GM19438 (cell line): ENCODE measurements around the gene TM9SF3.
A peak's percentile ranks its signal among the peaks of the same experiment; 100 is the strongest.
"Not testable (repeated sequence)": the region's sequence is repeated elsewhere in the genome, so short reads cannot be mapped to it uniquely, and the experiment has no call there.

Source experiments
- ATAC-seq: cut with Tn5 transposase; IDR thresholded peaks from one replicate; pipeline ENCODE4 v1.9.1; 2021; ENCODE audit warnings: low read depth; ENCODE audit not compliant: unreplicated experiment

The TM9SF3 gene

DNA sequence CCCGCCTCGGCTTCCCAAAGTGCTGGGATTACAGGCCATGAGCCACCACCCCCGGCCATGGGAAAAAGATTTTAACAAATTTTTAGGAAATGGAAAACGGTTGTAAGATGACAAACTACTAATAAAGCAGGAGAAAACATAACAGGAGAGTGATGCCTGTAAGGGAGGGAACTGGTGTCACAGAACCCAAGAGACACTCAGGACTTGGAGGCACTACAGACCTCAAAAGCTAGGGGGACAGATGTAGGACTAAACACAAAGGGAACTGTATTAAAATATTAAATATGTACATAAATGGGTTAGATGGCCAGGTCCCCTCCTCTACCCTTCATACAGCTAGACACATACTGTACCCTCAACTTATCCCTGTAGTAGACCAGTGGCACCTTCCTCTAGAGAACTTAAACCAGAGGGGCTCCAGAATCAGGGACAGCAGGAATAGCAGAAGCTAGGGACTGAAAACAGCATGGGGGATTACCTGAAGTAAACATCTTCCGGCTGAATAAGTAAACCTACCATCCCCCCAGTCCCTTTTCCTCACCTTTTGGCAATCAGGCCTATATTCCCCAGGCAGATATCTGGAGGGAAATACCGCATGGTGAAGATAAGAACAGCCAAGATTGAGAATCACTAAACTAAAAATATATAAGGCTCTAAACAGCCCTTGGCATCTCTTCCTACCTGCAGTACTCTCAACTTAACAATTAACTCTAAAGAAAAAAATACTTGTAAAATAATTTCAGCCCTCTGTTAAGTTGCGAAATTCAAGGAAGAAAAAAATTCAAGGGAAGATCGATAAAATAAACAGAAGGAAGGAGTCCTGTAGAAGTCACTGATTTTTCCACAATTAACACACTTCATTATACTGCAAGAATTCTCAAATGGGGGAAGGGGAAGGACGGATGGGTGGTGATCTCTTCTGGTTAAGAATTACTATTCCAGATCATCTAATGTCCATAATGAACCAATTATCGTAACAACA, 15.5 kb downstream of the TM9SF3 start:
- ATAC-seq = no peak

DNA sequence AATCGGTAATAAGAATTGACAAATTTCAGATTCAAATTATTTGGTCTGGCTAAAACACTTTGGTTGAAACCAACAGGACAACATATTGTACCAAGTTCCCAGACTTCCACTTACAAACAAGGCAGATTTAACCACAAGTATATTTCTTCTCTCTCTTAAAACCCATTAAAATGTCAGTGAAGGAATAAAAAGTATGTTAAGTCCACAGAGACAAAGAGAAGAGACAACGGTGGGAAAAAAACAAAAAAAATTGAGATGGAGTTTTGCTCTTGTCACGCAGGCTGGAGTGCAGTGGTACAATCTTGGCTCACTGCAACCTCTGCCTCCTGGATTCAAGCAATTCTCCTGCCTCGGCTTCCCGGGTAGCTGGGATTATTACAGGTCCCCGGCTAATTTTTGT, 16.3 kb downstream of the TM9SF3 start:
- no peak for ATAC-seq

DNA sequence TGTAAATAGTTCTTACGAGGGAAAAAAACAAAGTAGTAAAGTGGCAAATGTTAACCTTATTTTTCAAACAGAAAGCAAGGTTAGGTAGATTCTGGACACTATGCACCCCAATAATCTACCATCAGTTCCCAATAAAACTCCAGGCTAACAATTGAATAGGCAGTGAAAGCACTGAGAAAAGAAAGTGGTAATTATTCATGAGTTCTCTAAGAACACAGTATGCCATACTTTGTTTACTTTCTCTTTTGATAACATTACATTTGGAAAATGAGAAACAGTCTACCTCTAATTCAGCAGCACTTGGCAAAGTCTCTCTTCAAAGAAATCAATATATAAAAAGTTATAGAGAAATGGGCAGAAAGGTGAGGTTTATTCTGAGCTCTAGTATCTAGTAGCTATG, 18.4 kb downstream of the TM9SF3 start:
- no peak for ATAC-seq

DNA sequence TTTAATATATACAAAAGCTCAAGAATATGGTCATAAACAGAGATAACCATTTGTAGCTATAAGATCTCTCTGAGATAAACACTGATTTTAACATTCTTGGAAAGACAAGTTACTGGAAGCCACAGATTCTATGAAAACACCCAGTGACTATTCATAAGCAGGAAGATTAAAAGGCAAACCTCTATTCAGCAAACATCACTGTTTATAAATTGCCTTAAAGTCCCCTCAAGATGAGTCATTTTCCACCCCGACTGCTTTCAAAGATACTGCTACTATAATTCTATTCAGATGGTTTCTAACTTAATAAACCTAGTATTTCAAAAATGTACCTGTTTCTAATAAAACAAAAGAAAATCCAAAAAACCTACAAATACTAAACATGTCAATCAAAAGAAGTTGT, 21.0 kb downstream of the TM9SF3 start:
- ATAC-seq = no peak

DNA sequence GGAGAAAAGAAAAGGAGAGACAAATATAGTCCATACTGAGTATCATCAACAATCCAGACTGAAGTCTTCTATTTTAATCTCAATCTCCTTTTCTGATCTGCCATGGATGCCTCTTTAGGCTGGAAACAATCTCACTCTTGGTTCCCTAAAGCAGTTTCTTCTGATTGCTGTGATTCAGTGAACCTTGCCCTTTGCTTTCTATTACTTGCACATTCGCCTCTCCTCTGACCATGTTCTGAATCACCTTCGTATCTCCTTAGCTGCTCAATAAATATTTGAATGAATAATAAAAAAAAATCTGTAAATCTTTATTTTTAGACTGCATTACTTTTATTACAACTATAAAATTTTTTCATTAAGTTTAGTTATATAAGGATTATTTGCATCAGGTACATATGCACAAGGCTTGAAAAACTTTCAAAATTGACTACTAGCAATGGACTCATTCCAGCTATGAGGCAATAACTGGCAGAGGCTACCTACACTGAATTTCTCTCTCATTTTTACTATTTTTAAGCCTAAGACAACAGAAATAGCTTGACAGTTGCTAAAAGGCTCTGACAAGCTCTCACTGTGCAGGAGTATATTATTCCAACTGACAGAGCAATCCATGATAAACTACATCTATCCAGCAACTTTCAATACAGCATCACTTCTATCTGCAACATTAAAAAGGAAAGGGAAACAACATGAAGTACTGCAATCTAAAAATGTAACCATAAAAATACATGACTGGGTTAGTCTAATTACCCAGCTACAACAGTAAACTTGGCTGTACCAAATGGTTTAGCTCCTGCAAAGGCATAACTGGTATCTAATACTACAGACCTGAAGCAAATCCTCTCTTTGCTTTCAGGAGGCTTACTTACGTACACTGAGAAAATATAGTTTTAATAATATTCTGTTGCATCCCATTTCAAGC, 25.6 kb downstream of the TM9SF3 start:
- ATAC-seq = no peak

DNA sequence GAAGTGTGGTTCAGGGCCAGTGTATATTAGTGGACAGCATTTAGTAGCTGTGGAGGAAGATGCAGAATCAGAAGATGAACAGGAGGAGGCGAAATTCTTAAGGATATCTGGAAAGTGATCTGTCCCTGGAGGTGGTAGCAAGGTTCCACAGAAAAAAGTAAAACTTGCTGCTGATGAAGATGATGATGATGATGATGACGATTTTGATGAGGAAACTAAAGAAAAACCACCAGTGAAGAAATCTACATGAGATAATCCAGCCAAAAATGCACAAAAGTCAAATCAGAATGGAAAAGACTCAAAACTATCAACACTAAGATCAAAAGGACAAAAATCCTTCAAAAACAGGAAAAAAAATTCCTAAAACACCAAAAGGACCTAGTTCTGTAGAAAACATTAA, 26.3 kb downstream of the TM9SF3 start:
- no peak for ATAC-seq

DNA sequence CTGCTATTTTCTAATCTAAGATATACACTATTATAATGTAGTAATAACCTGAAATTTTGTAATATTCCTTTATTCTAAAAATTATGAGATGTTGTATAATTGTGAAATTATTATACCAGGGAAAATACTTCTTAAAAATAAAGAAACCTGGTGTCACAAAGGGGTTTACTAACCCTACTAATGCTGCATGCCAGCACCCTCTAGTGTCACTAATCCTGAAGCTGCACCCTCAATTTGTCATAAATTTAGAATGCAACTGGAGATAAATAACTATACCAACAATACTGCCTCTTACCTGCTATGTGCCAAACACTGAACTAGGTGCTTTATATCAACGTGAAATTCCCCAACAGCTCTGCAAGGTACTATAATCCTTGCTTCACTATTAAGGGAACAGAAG, 30.8 kb downstream of the TM9SF3 start:
- ATAC-seq = no peak

DNA sequence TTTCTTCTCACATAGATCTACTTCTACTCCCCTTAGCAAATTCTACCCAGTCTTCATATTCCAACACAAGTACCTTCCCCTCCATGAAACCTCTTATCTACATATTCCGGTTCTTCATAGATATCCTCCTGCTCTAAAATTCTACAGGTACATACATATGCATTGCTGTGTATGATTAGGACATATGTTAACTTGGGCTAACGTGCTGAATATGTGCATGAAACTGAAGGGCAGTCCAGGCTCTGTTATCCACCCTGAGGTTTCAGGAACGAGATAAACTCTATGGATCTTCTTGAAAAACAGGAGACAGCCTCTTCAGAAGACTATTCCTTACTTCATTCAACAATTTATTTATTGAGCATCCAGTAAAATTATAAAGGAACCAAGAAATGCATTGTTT, 31.5 kb downstream of the TM9SF3 start:
- ATAC-seq = no peak

DNA sequence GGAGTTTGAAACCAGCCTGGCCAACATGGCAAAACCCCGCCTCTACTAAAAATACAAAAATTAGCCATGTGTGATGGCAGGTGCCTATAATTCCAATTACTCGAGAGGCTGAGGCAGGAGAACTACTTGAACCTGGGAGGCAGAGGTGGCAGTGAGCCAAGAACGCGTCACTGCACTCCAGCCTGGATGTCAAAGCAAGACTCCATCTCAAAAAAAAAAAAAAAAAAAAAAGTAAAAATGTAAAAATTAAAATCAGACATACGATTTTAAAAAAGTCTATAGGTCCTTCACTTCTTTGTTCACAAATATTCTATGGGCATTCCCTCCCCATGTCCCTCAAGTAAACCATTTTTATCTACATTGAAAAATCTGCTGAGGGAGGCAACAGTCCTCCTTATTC, 38.2 kb downstream of the TM9SF3 start:
- ATAC-seq = no peak

DNA sequence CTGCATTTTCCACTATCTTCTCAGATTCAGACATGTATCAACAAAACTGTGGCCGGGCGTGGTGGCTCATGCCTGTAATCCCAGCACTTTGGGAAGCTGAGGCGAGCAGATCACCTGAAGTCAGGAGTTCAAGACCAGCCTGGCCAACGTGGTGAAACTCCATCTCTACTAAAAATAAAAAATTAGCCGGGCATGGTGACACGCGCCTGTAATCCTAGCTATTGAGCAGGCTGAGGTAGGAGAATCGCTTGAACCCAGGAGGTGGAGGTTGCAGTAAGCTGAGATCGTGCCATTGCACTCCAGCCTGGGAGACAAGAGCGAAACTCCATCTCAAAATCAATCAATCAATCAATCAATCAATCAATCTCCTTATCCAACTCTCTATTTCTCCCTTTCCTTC, 41.3 kb downstream of the TM9SF3 start:
- ATAC-seq = not testable (repeated sequence)

DNA sequence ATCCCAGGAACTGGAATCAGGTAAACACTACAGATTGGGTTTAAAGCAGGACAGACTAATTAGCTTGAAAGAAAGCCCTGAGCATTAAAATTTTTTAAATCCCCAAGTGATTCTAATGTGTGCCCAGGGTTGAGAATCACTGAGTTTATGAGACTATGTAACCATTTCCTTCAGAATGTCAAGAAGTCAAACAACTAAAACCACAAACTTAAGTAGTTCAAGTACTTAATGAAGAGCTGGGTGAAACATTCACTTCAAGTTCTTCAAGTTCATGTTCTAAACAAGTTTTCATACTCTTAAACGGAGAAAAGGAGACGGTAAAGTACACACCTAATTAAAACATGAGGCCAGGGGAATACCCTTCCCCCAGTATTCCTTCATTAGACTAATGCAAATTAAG, 44.9 kb downstream of the TM9SF3 start:
- no peak for ATAC-seq

DNA sequence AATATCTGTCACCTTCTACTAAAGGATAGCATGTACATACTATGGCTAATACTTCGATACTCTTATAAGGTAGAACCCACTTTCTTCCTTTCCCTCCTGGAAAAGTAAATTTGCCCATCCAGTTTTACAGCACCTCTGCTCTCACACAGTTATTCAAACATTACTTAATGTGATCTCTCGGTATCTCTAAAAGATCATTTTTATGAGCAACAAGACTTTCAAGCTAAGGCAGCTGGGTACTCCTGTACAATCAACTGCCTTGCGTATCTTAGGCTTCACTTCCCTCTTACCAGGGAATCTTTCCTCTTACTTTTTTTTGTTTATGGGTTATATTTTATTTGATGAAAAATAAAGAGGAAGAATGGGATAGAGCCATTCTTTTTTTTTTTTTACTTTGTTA, 46.6 kb downstream of the TM9SF3 start:
- ATAC-seq = no peak

DNA sequence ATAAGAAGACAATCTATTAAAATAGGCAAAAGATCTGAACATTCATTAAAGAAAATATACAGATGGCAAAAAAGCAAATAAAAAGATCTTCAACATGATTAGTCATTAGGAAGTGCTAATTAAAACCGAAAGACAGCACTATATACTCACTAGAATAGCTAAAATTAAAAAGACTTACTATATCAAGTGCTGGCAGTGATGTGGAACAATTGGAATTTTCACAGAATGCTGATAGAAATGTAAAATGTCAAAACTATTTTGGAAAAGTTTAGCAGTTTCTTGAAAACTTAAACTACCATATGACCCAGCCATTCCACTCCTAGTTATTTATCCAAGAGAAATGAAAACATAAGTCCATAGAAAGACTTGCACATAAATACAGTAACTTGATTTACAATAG, 48.1 kb downstream of the TM9SF3 start:
- no peak for ATAC-seq

DNA sequence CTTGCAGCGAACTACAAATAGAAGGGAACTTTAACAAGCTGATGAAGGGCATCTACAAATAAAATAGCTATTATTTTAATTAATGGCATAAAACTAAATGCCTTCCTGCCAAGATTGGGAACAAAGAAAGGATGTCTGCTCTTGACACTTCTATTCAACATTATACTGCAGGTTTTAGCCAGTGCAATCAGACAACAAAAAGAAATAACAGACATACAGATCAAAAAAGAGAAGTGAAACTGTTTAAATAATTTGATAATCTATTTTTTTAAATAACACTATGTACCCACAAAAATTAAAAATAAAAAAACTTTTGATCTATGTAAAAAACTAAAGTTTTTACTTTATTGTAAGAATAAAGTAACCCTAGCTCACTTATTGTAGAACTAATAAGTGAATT, 50.7 kb downstream of the TM9SF3 start:
- ATAC-seq = no peak

DNA sequence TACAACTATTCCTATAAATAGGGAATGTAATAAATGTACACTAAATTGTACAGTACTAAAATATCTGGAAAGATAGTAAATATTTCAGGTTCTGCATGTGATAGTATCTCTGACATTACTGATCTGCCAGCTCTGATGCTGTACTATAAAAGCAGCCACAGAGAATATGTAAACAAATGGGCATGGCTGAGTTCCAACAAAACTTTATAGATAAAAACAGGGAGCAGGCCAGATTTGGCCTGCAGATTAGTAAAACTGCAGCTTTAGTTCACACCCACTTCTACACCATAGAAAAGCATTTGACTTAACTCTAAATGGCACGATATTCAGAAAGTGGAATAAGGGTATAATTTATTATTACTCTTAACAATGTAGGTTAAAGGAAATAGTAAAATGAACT, 54.3 kb downstream of the TM9SF3 start:
- no peak for ATAC-seq

DNA sequence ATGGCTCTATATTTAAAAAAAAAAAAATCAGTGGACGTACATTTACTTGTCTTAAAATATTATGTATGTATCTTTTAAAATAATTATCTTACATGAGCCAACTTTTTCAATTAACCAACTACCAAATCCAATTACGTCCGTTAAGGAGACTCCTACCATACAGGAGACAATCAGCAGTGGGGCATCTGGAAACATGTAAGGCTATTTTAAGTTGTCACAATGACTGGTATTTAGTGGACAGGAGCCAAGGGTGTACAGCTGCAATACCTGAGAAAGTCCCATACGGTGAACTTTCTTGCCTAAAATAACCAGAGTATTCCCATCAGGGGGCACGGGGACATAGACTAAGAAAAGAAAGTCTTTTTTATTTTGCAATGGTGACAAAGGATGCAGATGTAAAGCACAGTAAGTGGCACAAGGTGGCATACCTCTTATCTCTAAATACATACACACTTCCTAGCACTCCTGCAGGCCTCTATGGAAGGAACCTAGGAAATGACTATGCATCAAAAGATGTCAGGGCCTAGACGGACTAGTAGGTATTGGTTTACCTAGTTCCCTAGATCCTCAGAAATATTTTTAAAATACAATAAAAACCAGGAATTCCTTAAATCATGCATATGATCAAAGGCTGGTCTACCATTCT, 57.1 kb downstream of the TM9SF3 start:
- no peak for ATAC-seq

DNA sequence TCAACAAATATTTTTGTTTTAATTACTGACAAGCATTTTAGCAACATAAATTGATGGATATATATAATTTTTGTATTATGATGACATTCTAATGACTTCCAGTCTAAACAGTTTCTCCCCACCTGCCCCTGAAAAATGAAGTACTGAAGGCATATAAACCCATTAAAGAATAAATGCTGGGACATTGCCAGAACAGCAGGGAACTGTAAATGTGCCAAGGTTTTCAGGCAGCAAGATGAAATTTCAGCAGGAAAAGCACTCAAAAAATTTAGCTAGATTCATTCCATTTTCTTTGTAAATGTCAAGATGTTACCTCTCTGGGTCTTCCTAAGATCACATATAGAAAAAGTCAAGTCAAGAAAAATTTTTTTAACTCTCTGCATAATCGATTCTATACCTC, 62.1 kb downstream of the TM9SF3 start:
- ATAC-seq = no peak

DNA sequence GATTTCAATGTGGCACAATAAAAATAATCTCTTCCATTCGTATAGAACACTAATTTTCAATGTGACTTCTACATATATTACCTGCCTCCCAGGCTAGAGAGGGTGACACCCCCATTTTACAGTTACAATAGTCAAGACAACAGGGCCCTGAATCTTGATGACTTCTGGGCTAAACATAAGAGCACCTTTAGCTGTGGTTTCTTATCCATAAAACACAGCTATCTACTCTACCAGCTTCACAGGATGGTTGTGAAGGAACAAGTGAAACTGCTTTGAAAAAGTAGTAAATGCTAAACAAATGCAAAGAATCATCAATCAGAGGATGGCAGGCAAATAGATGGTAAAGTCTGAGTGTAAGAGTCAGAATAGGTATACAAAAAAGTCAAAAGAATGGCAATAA, 69.5 kb downstream of the TM9SF3 start:
- no peak for ATAC-seq

DNA sequence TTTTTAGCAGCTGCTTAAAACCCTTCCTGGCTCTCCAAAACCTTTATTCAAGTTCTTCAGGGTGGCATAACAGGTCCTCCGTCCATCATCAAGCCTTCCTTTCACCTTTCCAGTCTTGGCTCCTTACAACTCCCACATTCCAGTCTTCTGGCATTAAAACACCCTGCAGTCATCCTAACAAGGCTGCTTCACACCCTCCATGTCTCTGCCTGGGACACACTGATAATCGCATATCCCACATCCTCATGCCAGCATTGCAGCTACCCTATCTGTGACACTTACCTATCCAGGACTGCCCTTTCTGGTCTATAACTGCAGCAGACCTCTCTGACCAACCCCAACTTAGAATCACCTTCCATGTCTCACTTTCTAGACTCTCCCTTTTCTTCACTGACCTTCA, 70.5 kb downstream of the TM9SF3 start:
- no peak for ATAC-seq

DNA sequence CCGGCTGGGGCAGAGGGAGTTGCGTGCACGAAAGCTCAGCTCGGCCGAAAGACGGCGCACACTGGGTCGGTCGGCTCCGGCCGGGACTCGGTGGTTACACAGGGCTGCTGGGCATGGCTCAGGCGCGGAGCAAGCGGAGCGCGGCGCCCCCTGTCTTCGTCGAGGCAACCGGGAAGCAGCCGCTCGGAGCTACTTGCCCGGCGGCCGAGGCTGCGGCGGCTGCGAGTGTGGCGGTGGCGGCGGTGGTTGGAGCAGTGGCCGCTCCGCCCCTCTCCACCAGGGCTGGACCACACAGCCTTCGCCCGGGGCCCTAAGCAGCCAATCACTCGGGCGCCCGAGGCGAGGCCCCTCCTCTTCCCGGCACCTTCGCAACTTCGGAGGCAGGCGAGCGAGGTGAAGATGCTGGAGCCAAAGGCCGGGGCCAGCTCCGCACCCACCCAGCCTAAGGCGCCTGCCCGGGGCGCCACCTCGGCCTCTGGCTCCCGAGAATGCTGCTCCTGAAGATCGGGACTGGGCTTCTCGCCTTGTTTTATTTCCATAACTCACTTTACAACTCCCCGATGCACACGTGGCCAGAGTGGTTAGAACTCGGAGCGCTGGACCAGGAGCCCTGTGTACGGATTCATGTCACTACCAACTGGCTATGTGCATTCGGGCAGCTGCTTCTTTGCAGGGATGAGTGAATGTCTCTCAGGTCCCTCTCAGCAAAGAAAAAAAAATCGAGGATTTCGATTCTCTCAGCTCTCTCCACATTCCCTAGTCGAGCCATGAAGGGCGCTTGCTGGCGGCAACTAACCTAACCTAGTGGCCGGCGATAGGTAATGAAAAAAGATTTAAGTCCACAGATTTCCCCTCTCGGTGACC, 72.9 kb downstream of the TM9SF3 start, which contains the start of gene TLL2:
Gene TLL2 (minus strand): TSS at position 229 of the 864 bp plus-strand sequence. CDS start 241 bp downstream, outside the sequence.
- peak; percentile 73 for ATAC-seq
